HS-5 (cell line): ENCODE measurements around the gene CHRNA4.
"Not testable (repeated sequence)": the region's sequence is repeated elsewhere in the genome, so short reads cannot be mapped to it uniquely, and the experiment has no call there.

Experiments used
- DNase-seq: peaks from one replicate; pipeline ENCODE4 v3.0.0-alpha.2; 2012; ENCODE audit warnings: low read depth

The CHRNA4 gene

GRCh38 chr20:63397946-63398450 is 36.8 kb upstream of the CHRNA4 start:
- DNase-seq: no peak

GRCh38 chr20:63397155-63397843 is 36.1 kb upstream of the CHRNA4 start:
- DNase-seq: no peak

- DNase-seq: no peak
Measured at GRCh38 chr20:63396300-63396699, 35.2 kb upstream of the CHRNA4 start.

GRCh38 chr20:63395723-63396122 is 34.6 kb upstream of the CHRNA4 start:
- DNase-seq: no peak

- DNase-seq: no peak
Measured at GRCh38 chr20:63394920-63395455, 33.8 kb upstream of the CHRNA4 start.

- no peak for DNase-seq
Measured at GRCh38 chr20:63394069-63394919, 33.1 kb upstream of the CHRNA4 start.

GRCh38 chr20:63393566-63393965 is 32.4 kb upstream of the CHRNA4 start:
- no peak for DNase-seq

- DNase-seq: no peak
Measured at GRCh38 chr20:63392465-63393365, 31.6 kb upstream of the CHRNA4 start.

GRCh38 chr20:63387917-63388316 is 26.8 kb upstream of the CHRNA4 start:
- DNase-seq: no peak

GRCh38 chr20:63387393-63387792 is 26.2 kb upstream of the CHRNA4 start:
- no peak for DNase-seq

GRCh38 chr20:63386491-63386890 is 25.3 kb upstream of the CHRNA4 start:
- no peak for DNase-seq

GRCh38 chr20:63385819-63386218 is 24.7 kb upstream of the CHRNA4 start:
- no peak for DNase-seq

- no peak for DNase-seq
Measured at GRCh38 chr20:63384336-63384735, 23.2 kb upstream of the CHRNA4 start.

GRCh38 chr20:63383556-63383955 is 22.4 kb upstream of the CHRNA4 start:
- no peak for DNase-seq

GRCh38 chr20:63382551-63383300 is 21.6 kb upstream of the CHRNA4 start:
- no peak for DNase-seq

GRCh38 chr20:63381781-63382431 is 20.8 kb upstream of the CHRNA4 start:
- no peak for DNase-seq

- no peak for DNase-seq
Measured at GRCh38 chr20:63380346-63380870, 19.3 kb upstream of the CHRNA4 start.

GRCh38 chr20:63379872-63380271 is 18.7 kb upstream of the CHRNA4 start:
- not testable (repeated sequence) for DNase-seq

GRCh38 chr20:63379296-63379695 is 18.1 kb upstream of the CHRNA4 start:
- no peak for DNase-seq

GRCh38 chr20:63378626-63379025 is 17.5 kb upstream of the CHRNA4 start:
- DNase-seq: no peak
